ENCODE results near the gene YTHDF1. TPM values are rescaled to one million over a fixed set of nuclear protein-coding genes. Genes with fewer than 3 reads are reported as not detected.

Gene YTHDF1
- total and polyA plus RNA-seq, 2 donors (not counting 1 experiment from before 2014, with no cell fraction given), result 25.3 to 40.5 TPM

DNA sequence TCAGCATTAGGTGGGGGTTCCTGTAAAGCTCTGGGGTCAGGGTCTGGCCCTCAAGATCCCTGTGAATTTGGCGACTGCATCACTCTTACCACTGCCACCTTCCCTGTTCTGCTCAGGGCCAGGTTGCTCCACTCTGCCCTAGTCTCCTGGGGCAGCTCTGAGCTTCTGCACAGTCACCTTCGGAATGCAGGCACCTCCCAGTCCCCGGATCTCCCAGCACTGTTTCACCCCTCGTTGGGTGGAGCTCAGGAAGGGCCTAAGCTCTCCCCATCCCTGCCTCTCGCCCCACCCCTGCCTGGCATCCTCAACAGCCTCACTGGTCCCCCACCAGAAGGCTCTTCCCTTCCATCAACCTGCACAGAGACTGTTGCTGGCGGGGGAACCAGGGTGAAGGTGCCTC is 46.2 kb downstream of the YTHDF1 start:
- WGBS (ENCODE audit: insufficient coverage), result 52% methylated on average over 6 of the region's 6 CpGs
- Histone ChIP-seq H3K27me3 (replicated peaks in 1 of 4; ENCODE audit: control extremely low read depth in 1 of 4, control insufficient read depth in 3 of 4, insufficient read depth in 4 of 4, low read length in 3 of 4) (peaks cover 0 to 32% (median 9%) of the 10 kb centered on the region in 4 experiments), H3K4me1 (ENCODE audit: control insufficient read depth in 2 of 2, insufficient read depth in 2 of 2, low read length in 2 of 2) (peaks cover 2 to 3% of the 10 kb centered on the region in 2 donors), H2AFZ (ENCODE audit: insufficient read depth, low read depth, low read length, poor library complexity, severe bottlenecking) (no peak overlapping the region), H3K9ac (ENCODE audit: low read length) (no peak overlapping the region), H3K79me2 (ENCODE audit: control insufficient read depth, insufficient read depth, low read length) (no peaks in the 10 kb centered on the region), H3K4me2 (replicated peaks; ENCODE audit: low read depth, low read length, poor library complexity, severe bottlenecking) (no peak overlapping the region), H3K9me3 (ENCODE audit: control extremely low read depth in 1 of 3, control insufficient read depth in 2 of 3, insufficient read depth in 1 of 3, low read length in 2 of 3) (peaks cover 0 to 4% (median 0%) of the 10 kb centered on the region in 3 donors), H4K20me1 (ENCODE audit: control insufficient read depth, insufficient read depth, low read length, poor library complexity, severe bottlenecking) (no peaks in the 10 kb centered on the region), H3K27ac (ENCODE audit: low read length in 2 of 2) (no peak overlapping the region), H3K4me3 (ENCODE audit: control extremely low read depth in 1 of 5, extremely low read depth in 1 of 5, insufficient read depth in 1 of 5, low read depth in 2 of 5, low read length in 4 of 5) (no peak overlapping the region), H3K36me3 (replicated peaks in 1 of 2; ENCODE audit: control extremely low read depth in 1 of 2, control insufficient read depth in 1 of 2, extremely low read depth in 1 of 2, insufficient read depth in 2 of 2, low read length in 1 of 2) (no peaks in the 10 kb centered on the region)
- H3K4me3 Mint-ChIP-seq, result no peak overlapping the region
- DNase-seq (no peak), ATAC-seq (ENCODE audit: low read depth) (no peak)
- peaks cover 2% of the 10 kb centered on the region for H3K4me1 Mint-ChIP-seq
- H3K27me3 Mint-ChIP-seq, result peaks cover 24% of the 10 kb centered on the region
- no peak overlapping the region for H3K27ac Mint-ChIP-seq
- intact Hi-C loops (cut with micrococcal nuclease), result no loop called here
- no peak for TF ChIP-seq EZH2 (IDR thresholded peaks at IDR 0.05; ENCODE audit: borderline replicate concordance, insufficient read depth, low read depth, low read length, poor library complexity, severe bottlenecking)
- TF ChIP-seq, protein P1, sequence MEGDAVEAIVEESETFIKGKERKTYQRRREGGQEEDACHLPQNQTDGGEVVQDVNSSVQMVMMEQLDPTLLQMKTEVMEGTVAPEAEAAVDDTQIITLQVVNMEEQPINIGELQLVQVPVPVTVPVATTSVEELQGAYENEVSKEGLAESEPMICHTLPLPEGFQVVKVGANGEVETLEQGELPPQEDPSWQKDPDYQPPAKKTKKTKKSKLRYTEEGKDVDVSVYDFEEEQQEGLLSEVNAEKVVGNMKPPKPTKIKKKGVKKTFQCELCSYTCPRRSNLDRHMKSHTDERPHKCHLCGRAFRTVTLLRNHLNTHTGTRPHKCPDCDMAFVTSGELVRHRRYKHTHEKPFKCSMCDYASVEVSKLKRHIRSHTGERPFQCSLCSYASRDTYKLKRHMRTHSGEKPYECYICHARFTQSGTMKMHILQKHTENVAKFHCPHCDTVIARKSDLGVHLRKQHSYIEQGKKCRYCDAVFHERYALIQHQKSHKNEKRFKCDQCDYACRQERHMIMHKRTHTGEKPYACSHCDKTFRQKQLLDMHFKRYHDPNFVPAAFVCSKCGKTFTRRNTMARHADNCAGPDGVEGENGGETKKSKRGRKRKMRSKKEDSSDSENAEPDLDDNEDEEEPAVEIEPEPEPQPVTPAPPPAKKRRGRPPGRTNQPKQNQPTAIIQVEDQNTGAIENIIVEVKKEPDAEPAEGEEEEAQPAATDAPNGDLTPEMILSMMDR (IDR thresholded peaks at IDR 0.05), result no peak
- no peaks in the 10 kb centered on the region for H3K9me3 Mint-ChIP-seq (ENCODE audit: insufficient read depth)
- ChIA-PET CTCF (no interaction called here), POLR2A (no interaction called here)

DNA sequence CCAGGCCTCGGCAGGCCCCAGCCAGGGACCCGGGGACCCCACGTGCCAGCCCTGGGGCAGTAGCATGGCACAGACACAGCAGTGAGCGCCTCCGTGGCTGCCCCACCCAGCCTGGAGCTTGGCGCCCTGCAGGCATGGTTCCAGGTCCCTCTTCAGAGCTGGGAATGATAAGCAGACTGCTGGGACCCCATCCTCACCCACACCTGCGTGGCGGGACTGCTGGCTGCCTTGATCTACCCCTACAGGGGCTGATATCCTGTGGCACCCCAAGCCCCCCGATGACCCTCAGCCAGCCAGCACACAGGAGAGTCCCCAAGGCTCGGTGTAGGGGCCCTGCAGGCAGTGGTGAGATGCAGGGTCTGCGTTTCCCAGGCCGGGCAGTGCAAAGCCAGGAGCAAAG is 47.1 kb downstream of the YTHDF1 start:
- no peak for TF ChIP-seq EZH2 (IDR thresholded peaks at IDR 0.05; ENCODE audit: borderline replicate concordance, insufficient read depth, low read depth, low read length, poor library complexity, severe bottlenecking)
- TF ChIP-seq, protein P1 (IDR thresholded peaks at IDR 0.05), result no peak
- H3K4me1 Mint-ChIP-seq, result no peaks in the 10 kb centered on the region
- ATAC-seq (ENCODE audit: low read depth), result no peak
- no peaks in the 10 kb centered on the region for H4K20me1 ChIP-seq (ENCODE audit: control insufficient read depth, insufficient read depth, low read length, poor library complexity, severe bottlenecking)
- CTCF ChIA-PET, result no interaction called here
- DNase-seq, result no peak
- no peak overlapping the region for H2AFZ ChIP-seq (ENCODE audit: insufficient read depth, low read depth, low read length, poor library complexity, severe bottlenecking)
- intact Hi-C loops (cut with micrococcal nuclease), result no loop called here
- H3K36me3 ChIP-seq (replicated peaks in 1 of 2; ENCODE audit: control extremely low read depth in 1 of 2, control insufficient read depth in 1 of 2, extremely low read depth in 1 of 2, insufficient read depth in 2 of 2, low read length in 1 of 2), result no peaks in the 10 kb centered on the region
- peaks cover 22% of the 10 kb centered on the region for H3K27me3 Mint-ChIP-seq
- WGBS (ENCODE audit: insufficient coverage), result 72% methylated on average over 12 of the region's 12 CpGs
- H3K4me2 ChIP-seq (replicated peaks; ENCODE audit: low read depth, low read length, poor library complexity, severe bottlenecking), result no peak overlapping the region
- peaks cover 0 to 4% (median 0%) of the 10 kb centered on the region in 3 donors for H3K9me3 ChIP-seq (ENCODE audit: control extremely low read depth in 1 of 3, control insufficient read depth in 2 of 3, insufficient read depth in 1 of 3, low read length in 2 of 3)
- H3K9ac ChIP-seq (ENCODE audit: low read length), result no peak overlapping the region
- H3K4me3 ChIP-seq (ENCODE audit: control extremely low read depth in 1 of 5, extremely low read depth in 1 of 5, insufficient read depth in 1 of 5, low read depth in 2 of 5, low read length in 4 of 5), result no peak overlapping the region
- H3K27me3 ChIP-seq (replicated peaks in 1 of 4; ENCODE audit: control extremely low read depth in 1 of 4, control insufficient read depth in 3 of 4, insufficient read depth in 4 of 4, low read length in 3 of 4), result peaks cover 0 to 24% (median 5%) of the 10 kb centered on the region in 4 experiments
- no peaks in the 10 kb centered on the region for H3K79me2 ChIP-seq (ENCODE audit: control insufficient read depth, insufficient read depth, low read length)
- POLR2A ChIA-PET, result no interaction called here
- no peaks in the 10 kb centered on the region for H3K4me1 ChIP-seq (ENCODE audit: control insufficient read depth in 2 of 2, insufficient read depth in 2 of 2, low read length in 2 of 2)
- H3K9me3 Mint-ChIP-seq (ENCODE audit: insufficient read depth), result no peaks in the 10 kb centered on the region
- no peak overlapping the region for H3K4me3 Mint-ChIP-seq
- H3K27ac Mint-ChIP-seq, result no peak overlapping the region
- no peak overlapping the region for H3K27ac ChIP-seq (ENCODE audit: low read length in 2 of 2)
